ENCODE results near the gene ABCC12. TPM values are rescaled to one million over a fixed set of nuclear protein-coding genes. Genes with fewer than 3 reads are reported as not detected.

ABCC12 gene
- polyA plus RNA-seq, 1 experiment, result not detected

GRCh38 chr16:48143812-48144368 lies 11.9 kb downstream of the ABCC12 start:
- DNase-seq (ENCODE audit: low read depth, low spot score), result no peak
- Histone ChIP-seq H3K9me3 (ENCODE audit: control insufficient read depth, insufficient read depth, low read length) (peaks cover 3% of the 10 kb centered on the region; the same call in 1 of the 2 replicates), H3K27ac (ENCODE audit: low read depth, low read length) (no peak overlapping the region), H3K4me3 (ENCODE audit: low read depth, low read length) (no peak overlapping the region), H3K27me3 (ENCODE audit: control insufficient read depth, insufficient read depth, low read length) (no peaks in the 10 kb centered on the region)
- no peak for TF ChIP-seq CTCF (IDR thresholded peaks at IDR 0.05; ENCODE audit: low read depth, low read length)
- ChIA-PET POLR2A (no interaction called here), CTCF (no interaction called here)

GRCh38 chr16:48140821-48141220 lies 15.0 kb downstream of the ABCC12 start:
- POLR2A ChIA-PET, result no interaction called here
- Histone ChIP-seq H3K9me3 (ENCODE audit: control insufficient read depth, insufficient read depth, low read length) (peaks cover 3% of the 10 kb centered on the region; the same call in 1 of the 2 replicates), H3K27ac (ENCODE audit: low read depth, low read length) (no peak overlapping the region), H3K27me3 (ENCODE audit: control insufficient read depth, insufficient read depth, low read length) (no peaks in the 10 kb centered on the region), H3K4me3 (ENCODE audit: low read depth, low read length) (no peak overlapping the region)
- CTCF ChIA-PET, result no interaction called here
- no peak for DNase-seq (ENCODE audit: low read depth, low spot score)
- TF ChIP-seq CTCF (IDR thresholded peaks at IDR 0.05; ENCODE audit: low read depth, low read length), result no peak

- Histone ChIP-seq H3K27me3 (ENCODE audit: control insufficient read depth, insufficient read depth, low read length) (no peaks in the 10 kb centered on the region), H3K27ac (ENCODE audit: low read depth, low read length) (no peak overlapping the region), H3K9me3 (ENCODE audit: control insufficient read depth, insufficient read depth, low read length) (no peaks in the 10 kb centered on the region; the same call in 1 of the 2 replicates), H3K4me3 (ENCODE audit: low read depth, low read length) (no peak overlapping the region)
- ChIA-PET CTCF (interaction anchor here (0.9 kb wide), 1 partner anchor 18 kb away, joined by 3 read pairs; no protein-coding TSS in a partner anchor), POLR2A (no interaction called here)
- TF ChIP-seq CTCF (IDR thresholded peaks at IDR 0.05; ENCODE audit: low read depth, low read length), result no peak
- no peak for DNase-seq (ENCODE audit: low read depth, low spot score)
Measured at GRCh38 chr16:48139517-48139916, 16.3 kb downstream of the ABCC12 start.

GRCh38 chr16:48138543-48138942 lies 17.2 kb downstream of the ABCC12 start:
- no peaks in the 10 kb centered on the region for H3K27me3 ChIP-seq (ENCODE audit: control insufficient read depth, insufficient read depth, low read length)
- H3K9me3 ChIP-seq (ENCODE audit: control insufficient read depth, insufficient read depth, low read length), result no peaks in the 10 kb centered on the region; the same call in 1 of the 2 replicates
- no peak overlapping the region for H3K4me3 ChIP-seq (ENCODE audit: low read depth, low read length)
- no peak for DNase-seq (ENCODE audit: low read depth, low spot score)
- ChIA-PET POLR2A (no interaction called here), CTCF (interaction anchor here (0.7 to 1.1 kb wide), 2 partner anchors 997 to 1500 kb away, joined by 3 to 9 read pairs; no protein-coding TSS in a partner anchor)
- no peak for TF ChIP-seq CTCF (IDR thresholded peaks at IDR 0.05; ENCODE audit: low read depth, low read length)
- no peak overlapping the region for H3K27ac ChIP-seq (ENCODE audit: low read depth, low read length)

- DNase-seq (ENCODE audit: low read depth, low spot score), result no peak
- Histone ChIP-seq H3K27me3 (ENCODE audit: control insufficient read depth, insufficient read depth, low read length) (no peaks in the 10 kb centered on the region), H3K27ac (ENCODE audit: low read depth, low read length) (no peak overlapping the region), H3K9me3 (ENCODE audit: control insufficient read depth, insufficient read depth, low read length) (no peaks in the 10 kb centered on the region; the same call in 1 of the 2 replicates), H3K4me3 (ENCODE audit: low read depth, low read length) (no peak overlapping the region)
- ChIA-PET CTCF (interaction anchor here (1.1 to 1.5 kb wide), 3 partner anchors 27 to 996 kb away, joined by 3 to 6 read pairs (median 3); no protein-coding TSS in a partner anchor), POLR2A (no interaction called here)
- no peak for TF ChIP-seq CTCF (IDR thresholded peaks at IDR 0.05; ENCODE audit: low read depth, low read length)
Measured at GRCh38 chr16:48137822-48138221, 18.0 kb downstream of the ABCC12 start.

Data from AG04450 (cell line).